HepG2 (cell line): ENCODE measurements around the gene OR2K2. TPM values are rescaled to one million over a fixed set of nuclear protein-coding genes. Genes with fewer than 3 reads are reported as not detected.

ENCODE experiments used
- ATAC-seq: fragments of 200-7000 bp; cut with Tn5 transposase; 3 replicates; pipeline ENCODE4 v1.9.1; 2020; ENCODE audit warnings: mild to moderate bottlenecking, moderate library complexity
- BruUV-seq: library from RNA; stranded (reverse); fragments of 400-500 nt; replicated peaks from 2 replicates; lab custom pipeline; 2021; lab: Mats Ljungman, UMichigan
- CTCF ChIA-PET: fragments of 300-600 bp; formaldehyde crosslinking; extraction: SDS; loops from one replicate; lab custom pipeline; 2021; ENCODE audit warnings: low total read pairs, inconsistent platforms, low intra/inter-chr PET ratio; lab: Yijun Ruan, JAX
- POLR2A ChIA-PET: fragments of 350-600 bp; sonication (Branson Sonifier 250); formaldehyde crosslinking; loops from one replicate; lab custom pipeline; 2020; ENCODE audit warnings: antibody characterized with exemption, inconsistent platforms; lab: Yijun Ruan, JAX
- DNase-seq: peaks from one replicate; pipeline ENCODE4 v3.0.0-alpha.2; 2015; ENCODE audit warnings: low spot score
- FAIRE-seq: peaks from 3 replicates; lab custom pipeline; 2011; peaks lifted over from hg19 to GRCh38; lab: Jason Lieb, UNC
- H2AFZ ChIP-seq: one replicate; pipeline ENCODE4 v1.6.1; 2011; ENCODE audit warnings: low read length, inconsistent platforms
- H3K27ac ChIP-seq: fragments of 300-600 bp; 3 replicates; pipeline ENCODE4 v1.8.0; 2011; ENCODE audit warnings: mixed run types, mild to moderate bottlenecking, mixed read lengths, low read length, inconsistent platforms; ENCODE audit not compliant: insufficient read depth; ENCODE audit errors: extremely low read length
- H3K27me3 ChIP-seq, 2 experiments: fragments of 200-600 bp in 1 of 2; 2 replicates in 1 of 2; 3 replicates in 1 of 2; pipeline versions ENCODE4 v1.6.0 to v1.8.0; 2011; ENCODE audit warnings: low read length in 2 of 2, mild to moderate bottlenecking in 2 of 2, moderate library complexity in 2 of 2, inconsistent platforms in 1 of 2; ENCODE audit not compliant: insufficient read depth in 2 of 2, control insufficient read depth in 1 of 2
- H3K36me3 ChIP-seq, 2 experiments: fragments of 200-600 bp in 1 of 2; replicated peaks in 1 of 2; 2 replicates in 1 of 2; 3 replicates in 1 of 2; pipeline versions ENCODE4 v1.5.1 to v1.8.0; 2011; ENCODE audit warnings: low read length in 2 of 2, inconsistent platforms in 1 of 2; ENCODE audit not compliant: insufficient read depth in 2 of 2, control insufficient read depth in 1 of 2
- H3K4me1 ChIP-seq: 2 replicates; pipeline ENCODE4 v1.5.1; 2012; ENCODE audit warnings: low read length, inconsistent platforms; ENCODE audit not compliant: insufficient read depth
- H3K4me2 ChIP-seq: 2 replicates; pipeline ENCODE4 v1.6.0; 2011; ENCODE audit warnings: low read depth, low read length, inconsistent platforms
- H3K4me3 ChIP-seq, 3 experiments: fragments of 200-600 bp in 1 of 3; sonication (generic), shearing (Covaris generic) in 1 of 3; replicated peaks in 1 of 3; 2 replicates each; pipeline ENCODE4 v1.5.1; 2011 to 2016; ENCODE audit warnings: low read length in 3 of 3, inconsistent platforms in 2 of 3, low read depth in 2 of 3, mild to moderate bottlenecking in 2 of 3, control low read depth in 1 of 3, mixed read lengths in 1 of 3; ENCODE audit not compliant: insufficient read depth in 1 of 3
- H3K79me2 ChIP-seq: one replicate; pipeline ENCODE4 v1.6.1; 2011; ENCODE audit warnings: low read length, inconsistent platforms; ENCODE audit not compliant: insufficient read depth
- H3K9ac ChIP-seq: 2 replicates; pipeline ENCODE4 v1.6.0; 2011; ENCODE audit warnings: mild to moderate bottlenecking, low read depth, low read length, inconsistent platforms; ENCODE audit not compliant: insufficient read depth
- H3K9me3 ChIP-seq: 2 replicates; pipeline ENCODE4 v1.5.1; 2012; ENCODE audit warnings: mild to moderate bottlenecking, low read length
- H4K20me1 ChIP-seq: 2 replicates; pipeline ENCODE4 v1.6.0; 2011; ENCODE audit warnings: inconsistent platforms, mild to moderate bottlenecking, low read length, moderate library complexity; ENCODE audit not compliant: insufficient read depth
- ARID3A ChIP-seq: IDR thresholded peaks from 2 replicates; pipeline ENCODE4 v1.6.1; 2012; ENCODE audit warnings: low read depth, low read length, improper control_type of control experiment
- EP300 ChIP-seq, 3 experiments: sonication (generic) in 1 of 3; formaldehyde crosslinking in 1 of 3; IDR thresholded peaks; 2 replicates each; pipeline versions ENCODE4 v1.5.1 to v1.6.1; 2011 to 2020; ENCODE audit warnings: low read depth in 2 of 3, low read length in 2 of 3, borderline replicate concordance in 1 of 3, improper control_type of control experiment in 1 of 3, mild to moderate bottlenecking in 1 of 3, missing genetic modification reagents in 1 of 3, moderate library complexity in 1 of 3
- MAFF ChIP-seq: IDR thresholded peaks from 2 replicates; pipeline ENCODE4 v1.6.1; 2011; ENCODE audit warnings: low read depth, low read length, improper control_type of control experiment
- MATR3 ChIP-seq: sonication (generic); formaldehyde crosslinking; IDR thresholded peaks from 2 replicates; pipeline ENCODE4 v1.4.0; 2020; ENCODE audit warnings: missing genetic modification reagents
- SMC3 ChIP-seq: IDR thresholded peaks from 2 replicates; pipeline ENCODE4 v1.6.1; 2011; ENCODE audit warnings: low read length, improper control_type of control experiment
- STAG1 ChIP-seq: sonication (generic); formaldehyde crosslinking; IDR thresholded peaks from 2 replicates; pipeline ENCODE4 v1.4.0; 2020; ENCODE audit warnings: missing genetic modification reagents
- ZC3H4 ChIP-seq: sonication (generic); formaldehyde crosslinking; IDR thresholded peaks from 2 replicates; pipeline ENCODE4 v1.4.0; 2020; ENCODE audit warnings: missing genetic modification reagents, borderline replicate concordance
- ZNF382 ChIP-seq: sonication (generic); formaldehyde crosslinking; IDR thresholded peaks from 2 replicates; pipeline ENCODE4 v1.5.0; 2020; ENCODE audit warnings: missing genetic modification reagents, mild to moderate bottlenecking, borderline replicate concordance
- WGBS: methylation state at CpG from one replicate; pipeline ENCODE4 v1.1.6; 2017; ENCODE audit warnings: low lambda C conversion rate; 5-methylcytosine and 5-hydroxymethylcytosine counted together
- in situ Hi-C: cut with HindIII; loops from 2 replicates; pipeline ENCODE4 v1.10.0; 2017; ENCODE audit warnings: low pct_unique_long_range_greater_than_20kb; ENCODE audit not compliant: extremely low pct_ligation_motif_present
- intact Hi-C: fragments of 100-400 bp; cut with micrococcal nuclease; formaldehyde crosslinking; loops from one replicate; pipeline ENCODE4 v1.10.0; 2022; ENCODE audit not compliant: unreplicated experiment
- polyA plus RNA-seq, 8 experiments: library from polyadenylated mRNA; depleted of rRNA in 3 of 8; stranded (reverse) in 7 of 8; unstranded in 1 of 8; fragments of >200 nt; fragmentation: Illumina TruSeq in 4 of 8; extraction: Trizol in 4 of 8; gene quantifications; 2 replicates each; pipeline versions ENCODE4 v1.2.1 to v1.2.3, GENCODE V29; 2011 to 2016; ENCODE audit warnings: low read depth in 4 of 8, missing spikeins in 1 of 8, mixed read lengths in 1 of 8; ENCODE audit not compliant: insufficient read depth in 1 of 8
- total RNA-seq, 5 experiments: library from RNA; depleted of rRNA; stranded (reverse); fragments of >200 nt; fragmentation: Illumina TruSeq; extraction: Trizol; gene quantifications; 2 replicates each; pipeline ENCODE4 v1.2.3, GENCODE V29; 2016; ENCODE audit warnings: low read depth in 1 of 5
- TF ChIP-seq, protein P1 (sequence below): sonication (generic); formaldehyde crosslinking; IDR thresholded peaks from 2 replicates; pipeline ENCODE4 v1.8.1; 2022; ENCODE audit warnings: low read depth, mild to moderate bottlenecking, missing genetic modification reagents
- TF ChIP-seq, protein P2 (sequence below): sonication (generic); formaldehyde crosslinking; IDR thresholded peaks from 2 replicates; pipeline ENCODE4 v1.5.0; 2020; ENCODE audit warnings: mild to moderate bottlenecking, missing genetic modification reagents, moderate library complexity
- TF ChIP-seq, protein P3 (sequence below): sonication (generic); formaldehyde crosslinking; IDR thresholded peaks from 2 replicates; pipeline ENCODE4 v1.4.0; 2020; ENCODE audit warnings: missing genetic modification reagents, borderline replicate concordance

OR2K2 gene
- total and polyA plus RNA-seq, 2 of the 13 experiments (the other 11 are each of a cell fraction or from before 2014, with no cell fraction given) = not detected

GRCh38 chr9:111298731-111299598 is 31.1 kb downstream of the OR2K2 start:
- Histone ChIP-seq H3K27ac (no peak overlapping the region), H4K20me1 (no peaks in the 10 kb centered on the region), H3K79me2 (no peaks in the 10 kb centered on the region), H2AFZ (no peak overlapping the region), H3K9ac (no peak overlapping the region), H3K36me3 (no peaks in the 10 kb centered on the region), H3K27me3 (no peaks in the 10 kb centered on the region), H3K9me3 (no peaks in the 10 kb centered on the region), H3K4me1 (no peaks in the 10 kb centered on the region), H3K4me3 (no peak overlapping the region), H3K4me2 (no peak overlapping the region)
- intact Hi-C loops = loop anchor here (1.0 to 5.0 kb wide), 4 partner anchors 102 to 847 kb away; partner anchors contain the start of gene LPAR1
- peak; percentile 50; the same call in 1 of the 3 replicates for ATAC-seq
- no TSS peak for BruUV-seq
- in situ Hi-C loops = loop anchor here (25.0 kb wide), 2 partner anchors 412 to 662 kb away; no protein-coding TSS in a partner anchor
- ChIA-PET CTCF (interaction anchor here (1.4 kb wide), 1 partner anchor 871 kb away, joined by 4 read pairs; no protein-coding TSS in a partner anchor), POLR2A (no interaction called here)
- peak; percentile 22 for DNase-seq
- FAIRE-seq = no peak
- WGBS = 22% methylated on average over 6 of the region's 6 CpGs
- TF ChIP-seq, protein P1, sequence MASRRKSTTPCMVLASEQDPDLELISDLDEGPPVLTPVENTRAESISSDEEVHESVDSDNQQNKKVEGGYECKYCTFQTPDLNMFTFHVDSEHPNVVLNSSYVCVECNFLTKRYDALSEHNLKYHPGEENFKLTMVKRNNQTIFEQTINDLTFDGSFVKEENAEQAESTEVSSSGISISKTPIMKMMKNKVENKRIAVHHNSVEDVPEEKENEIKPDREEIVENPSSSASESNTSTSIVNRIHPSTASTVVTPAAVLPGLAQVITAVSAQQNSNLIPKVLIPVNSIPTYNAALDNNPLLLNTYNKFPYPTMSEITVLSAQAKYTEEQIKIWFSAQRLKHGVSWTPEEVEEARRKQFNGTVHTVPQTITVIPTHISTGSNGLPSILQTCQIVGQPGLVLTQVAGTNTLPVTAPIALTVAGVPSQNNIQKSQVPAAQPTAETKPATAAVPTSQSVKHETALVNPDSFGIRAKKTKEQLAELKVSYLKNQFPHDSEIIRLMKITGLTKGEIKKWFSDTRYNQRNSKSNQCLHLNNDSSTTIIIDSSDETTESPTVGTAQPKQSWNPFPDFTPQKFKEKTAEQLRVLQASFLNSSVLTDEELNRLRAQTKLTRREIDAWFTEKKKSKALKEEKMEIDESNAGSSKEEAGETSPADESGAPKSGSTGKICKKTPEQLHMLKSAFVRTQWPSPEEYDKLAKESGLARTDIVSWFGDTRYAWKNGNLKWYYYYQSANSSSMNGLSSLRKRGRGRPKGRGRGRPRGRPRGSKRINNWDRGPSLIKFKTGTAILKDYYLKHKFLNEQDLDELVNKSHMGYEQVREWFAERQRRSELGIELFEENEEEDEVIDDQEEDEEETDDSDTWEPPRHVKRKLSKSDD (CRISPR knock-in tag) = no peak
- peak; percentile 48; the same call in 1 of the 2 replicates for TF ChIP-seq SMC3
- TF ChIP-seq ZNF382 (CRISPR knock-in tag) = no peak
- TF ChIP-seq, protein P2, sequence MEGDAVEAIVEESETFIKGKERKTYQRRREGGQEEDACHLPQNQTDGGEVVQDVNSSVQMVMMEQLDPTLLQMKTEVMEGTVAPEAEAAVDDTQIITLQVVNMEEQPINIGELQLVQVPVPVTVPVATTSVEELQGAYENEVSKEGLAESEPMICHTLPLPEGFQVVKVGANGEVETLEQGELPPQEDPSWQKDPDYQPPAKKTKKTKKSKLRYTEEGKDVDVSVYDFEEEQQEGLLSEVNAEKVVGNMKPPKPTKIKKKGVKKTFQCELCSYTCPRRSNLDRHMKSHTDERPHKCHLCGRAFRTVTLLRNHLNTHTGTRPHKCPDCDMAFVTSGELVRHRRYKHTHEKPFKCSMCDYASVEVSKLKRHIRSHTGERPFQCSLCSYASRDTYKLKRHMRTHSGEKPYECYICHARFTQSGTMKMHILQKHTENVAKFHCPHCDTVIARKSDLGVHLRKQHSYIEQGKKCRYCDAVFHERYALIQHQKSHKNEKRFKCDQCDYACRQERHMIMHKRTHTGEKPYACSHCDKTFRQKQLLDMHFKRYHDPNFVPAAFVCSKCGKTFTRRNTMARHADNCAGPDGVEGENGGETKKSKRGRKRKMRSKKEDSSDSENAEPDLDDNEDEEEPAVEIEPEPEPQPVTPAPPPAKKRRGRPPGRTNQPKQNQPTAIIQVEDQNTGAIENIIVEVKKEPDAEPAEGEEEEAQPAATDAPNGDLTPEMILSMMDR (CRISPR knock-in tag) = peak; percentile 72
- no peak for TF ChIP-seq ZC3H4 (CRISPR knock-in tag)
- TF ChIP-seq, protein P3, sequence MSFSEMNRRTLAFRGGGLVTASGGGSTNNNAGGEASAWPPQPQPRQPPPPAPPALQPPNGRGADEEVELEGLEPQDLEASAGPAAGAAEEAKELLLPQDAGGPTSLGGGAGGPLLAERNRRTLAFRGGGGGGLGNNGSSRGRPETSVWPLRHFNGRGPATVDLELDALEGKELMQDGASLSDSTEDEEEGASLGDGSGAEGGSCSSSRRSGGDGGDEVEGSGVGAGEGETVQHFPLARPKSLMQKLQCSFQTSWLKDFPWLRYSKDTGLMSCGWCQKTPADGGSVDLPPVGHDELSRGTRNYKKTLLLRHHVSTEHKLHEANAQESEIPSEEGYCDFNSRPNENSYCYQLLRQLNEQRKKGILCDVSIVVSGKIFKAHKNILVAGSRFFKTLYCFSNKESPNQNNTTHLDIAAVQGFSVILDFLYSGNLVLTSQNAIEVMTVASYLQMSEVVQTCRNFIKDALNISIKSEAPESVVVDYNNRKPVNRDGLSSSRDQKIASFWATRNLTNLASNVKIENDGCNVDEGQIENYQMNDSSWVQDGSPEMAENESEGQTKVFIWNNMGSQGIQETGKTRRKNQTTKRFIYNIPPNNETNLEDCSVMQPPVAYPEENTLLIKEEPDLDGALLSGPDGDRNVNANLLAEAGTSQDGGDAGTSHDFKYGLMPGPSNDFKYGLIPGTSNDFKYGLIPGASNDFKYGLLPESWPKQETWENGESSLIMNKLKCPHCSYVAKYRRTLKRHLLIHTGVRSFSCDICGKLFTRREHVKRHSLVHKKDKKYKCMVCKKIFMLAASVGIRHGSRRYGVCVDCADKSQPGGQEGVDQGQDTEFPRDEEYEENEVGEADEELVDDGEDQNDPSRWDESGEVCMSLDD = no peak
- TF ChIP-seq ARID3A = peak; percentile 65; the same call in 1 of the 2 replicates
- TF ChIP-seq STAG1 (CRISPR knock-in tag) = peak; percentile 85
- no peak for TF ChIP-seq EP300 (IDR thresholded peaks at IDR 0.05; ENCODE audit: low read depth in 2 of 2, low read length in 2 of 2)
- TF ChIP-seq EP300 (CRISPR knock-in tag; IDR thresholded peaks at IDR 0.05; ENCODE audit: borderline replicate concordance) = no peak
- no peak for TF ChIP-seq MATR3
- peak; percentile 76 for TF ChIP-seq MAFF
